Keratinocyte (primary cell): ENCODE data around the gene KLRD1. TPM values are rescaled to one million over a fixed set of nuclear protein-coding genes. Genes with fewer than 3 reads are reported as not detected.
A peak's percentile ranks its signal among the peaks of the same experiment; 100 is the strongest.
"Not testable (repeated sequence)": the region's sequence is repeated elsewhere in the genome, so short reads cannot be mapped to it uniquely, and the experiment has no call there.

Source experiments
- DNase-seq: peaks from one replicate; pipeline ENCODE4 v3.0.0-alpha.2; 2011; ENCODE audit warnings: low read depth, missing footprints, low spot score
- FAIRE-seq: peaks from 2 replicates; lab custom pipeline; 2011; peaks lifted over from hg19 to GRCh38; lab: Jason Lieb, UNC
- H2AFZ ChIP-seq: 2 replicates; pipeline ENCODE4 v1.6.0; 2012; ENCODE audit warnings: low read length, control low read depth, inconsistent platforms; ENCODE audit not compliant: control insufficient read depth
- H3K27ac ChIP-seq: 2 replicates; pipeline ENCODE4 v1.5.1; 2011; ENCODE audit warnings: low read length; ENCODE audit not compliant: control insufficient read depth, insufficient read depth
- H3K27me3 ChIP-seq: 3 replicates; pipeline ENCODE4 v1.6.0; 2011; ENCODE audit warnings: low read length; ENCODE audit not compliant: control insufficient read depth, insufficient read depth; ENCODE audit errors: extremely low read depth
- H3K36me3 ChIP-seq, 2 experiments: 2 replicates in 1 of 2; 3 replicates in 1 of 2; pipeline ENCODE4 v1.5.1; 2011; ENCODE audit warnings: low read length in 2 of 2, mild to moderate bottlenecking in 1 of 2; ENCODE audit not compliant: control insufficient read depth in 2 of 2, insufficient read depth in 2 of 2; ENCODE audit errors: extremely low read depth in 1 of 2
- H3K4me1 ChIP-seq: 3 replicates; pipeline ENCODE4 v1.5.1; 2011; ENCODE audit warnings: low read length; ENCODE audit not compliant: control insufficient read depth, insufficient read depth; ENCODE audit errors: extremely low read depth
- H3K4me2 ChIP-seq: 3 replicates; pipeline ENCODE4 v1.6.0; 2011; ENCODE audit warnings: low read depth, low read length; ENCODE audit not compliant: control insufficient read depth, insufficient read depth; ENCODE audit errors: extremely low read depth
- H3K4me3 ChIP-seq, 3 experiments: fragments of 200-600 bp in 1 of 3; sonication (generic) in 1 of 3; 2 replicates in 2 of 3; 3 replicates in 1 of 3; pipeline ENCODE4 v1.5.1; 2011 to 2016; ENCODE audit warnings: low read length in 3 of 3, mild to moderate bottlenecking in 3 of 3, control low read depth in 2 of 3, inconsistent platforms in 1 of 3, low read depth in 1 of 3, mixed read lengths in 1 of 3, mixed run types in 1 of 3, moderate library complexity in 1 of 3; ENCODE audit not compliant: control insufficient read depth in 2 of 3, insufficient read depth in 2 of 3; ENCODE audit errors: extremely low read depth in 1 of 3
- H3K79me2 ChIP-seq: 2 replicates; pipeline ENCODE4 v1.6.0; 2012; ENCODE audit warnings: low read length; ENCODE audit not compliant: control insufficient read depth, insufficient read depth
- H3K9ac ChIP-seq: 3 replicates; pipeline ENCODE4 v1.6.0; 2011; ENCODE audit warnings: low read length; ENCODE audit not compliant: control insufficient read depth, insufficient read depth; ENCODE audit errors: extremely low read depth
- H3K9me1 ChIP-seq: 3 replicates; pipeline ENCODE4 v1.6.0; 2011; ENCODE audit warnings: low read length; ENCODE audit not compliant: control insufficient read depth, insufficient read depth; ENCODE audit errors: extremely low read depth
- H3K9me3 ChIP-seq: 2 replicates; pipeline ENCODE4 v1.5.1; 2012; ENCODE audit warnings: low read depth, low read length; ENCODE audit not compliant: control insufficient read depth
- H4K20me1 ChIP-seq: 3 replicates; pipeline ENCODE4 v1.6.0; 2011; ENCODE audit warnings: low read length; ENCODE audit not compliant: control insufficient read depth, insufficient read depth; ENCODE audit errors: extremely low read depth
- CTCF ChIP-seq, 3 experiments: IDR thresholded peaks in 1 of 3; conservative IDR thresholded peaks in 1 of 3; optimal IDR thresholded peaks in 1 of 3; 2 replicates in 2 of 3; 3 replicates in 1 of 3; pipeline versions ENCODE3 to v1.5.1; 2011; ENCODE audit warnings: low read length in 3 of 3, mild to moderate bottlenecking in 3 of 3, moderate library complexity in 2 of 3, control low read depth in 1 of 3, inconsistent platforms in 1 of 3; ENCODE audit not compliant: insufficient read depth in 2 of 3; ENCODE audit errors: extremely low read depth in 1 of 3
- EZH2 ChIP-seq: IDR thresholded peaks from one replicate; pipeline ENCODE4 v1.6.1; 2012; ENCODE audit warnings: inconsistent platforms, mild to moderate bottlenecking, low read length, moderate library complexity
- dilution Hi-C: fragments of 300-500 bp; cut with MboI; formaldehyde crosslinking; loops from one replicate; pipeline ENCODE4 v1.7.0; 2020; ENCODE audit warnings: low sequenced_read_pairs; ENCODE audit not compliant: extremely low pct_ligation_motif_present
- polyA plus RNA-seq, 5 experiments: library from polyadenylated mRNA; depleted of rRNA in 3 of 5; stranded (reverse) in 3 of 5; stranded (forward) in 1 of 5; unstranded in 1 of 5; fragments of >200 nt; gene quantifications; 1 replicate in 1 of 5; 2 replicates in 3 of 5; 3 replicates in 1 of 5; pipeline versions ENCODE4 v1.2.1 to v1.2.3, GENCODE V29; 2011 to 2012; ENCODE audit warnings: missing spikeins in 2 of 5, low read depth in 1 of 5, low replicate concordance in 1 of 5

The KLRD1 gene
- polyA plus RNA-seq, 1 donor (not counting 4 experiments of a cell fraction or from before 2014, with no cell fraction given): under 0.01 TPM

DNA sequence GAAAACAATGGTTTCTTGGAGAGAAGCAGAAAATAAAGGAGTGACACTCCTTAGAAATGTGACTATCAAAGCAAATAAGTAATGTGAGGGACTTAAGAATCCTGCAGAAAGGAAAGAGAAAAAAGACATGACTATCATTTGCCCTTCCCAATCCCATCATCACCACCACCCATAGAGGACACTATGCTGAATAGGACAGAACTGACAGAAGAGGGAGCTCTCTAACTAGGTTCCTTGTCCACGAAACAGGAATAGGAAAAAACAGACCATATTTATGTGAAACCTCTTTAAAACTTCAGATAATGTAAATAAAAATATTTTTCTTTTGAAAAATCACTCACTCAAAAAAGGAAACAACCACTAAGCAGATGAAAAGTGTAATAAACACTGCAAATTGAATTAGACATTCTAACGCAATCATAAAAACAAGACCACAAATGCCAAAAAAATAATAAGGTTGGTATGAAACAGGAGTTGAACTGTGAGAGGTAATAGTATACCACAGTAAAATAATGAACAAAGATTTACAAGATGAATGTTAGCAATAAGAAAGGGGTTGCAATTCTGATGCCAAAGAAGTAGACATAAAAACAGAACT, 24.1 kb downstream of the KLRD1 start:
- H3K36me3 ChIP-seq: no peaks in the 10 kb centered on the region
- H4K20me1 ChIP-seq: no peaks in the 10 kb centered on the region
- no peaks in the 10 kb centered on the region for H3K4me1 ChIP-seq
- DNase-seq: no peak
- FAIRE-seq: peak; percentile 32
- H2AFZ ChIP-seq: peak overlapping the region; percentile 54
- dilution Hi-C loops: no loop called here
- peak; percentile 73 to 75 (median 74) for TF ChIP-seq CTCF (optimal IDR thresholded peaks at IDR 0.05 in 1 of 3, IDR thresholded peaks at IDR 0.05 in 1 of 3, conservative IDR thresholded peaks at IDR 0.05 in 1 of 3; ENCODE audit: extremely low read depth in 1 of 3, insufficient read depth in 2 of 3, low read length in 3 of 3)
- no peak for TF ChIP-seq EZH2
- H3K4me3 ChIP-seq: no peak overlapping the region
- no peak overlapping the region for H3K4me2 ChIP-seq
- no peak overlapping the region for H3K27ac ChIP-seq
- no peak overlapping the region for H3K9ac ChIP-seq
- H3K9me1 ChIP-seq: no peaks in the 10 kb centered on the region
- H3K79me2 ChIP-seq: no peaks in the 10 kb centered on the region
- H3K9me3 ChIP-seq: no peaks in the 10 kb centered on the region
- H3K27me3 ChIP-seq: no peaks in the 10 kb centered on the region

GRCh38 chr12:10336196-10336595, 28.5 kb downstream of the KLRD1 start:
- H3K4me3 ChIP-seq, H3K79me2 ChIP-seq, H3K27me3 ChIP-seq, DNase-seq, H4K20me1 ChIP-seq, H3K27ac ChIP-seq, dilution Hi-C loops, H3K9me1 ChIP-seq, H3K4me2 ChIP-seq, H3K9ac ChIP-seq, H2AFZ ChIP-seq, H3K36me3 ChIP-seq, H3K9me3 ChIP-seq, FAIRE-seq: not testable (repeated sequence)
- peaks cover 11% of the 10 kb centered on the region for H3K4me1 ChIP-seq

GRCh38 chr12:10338470-10338869, 30.8 kb downstream of the KLRD1 start:
- dilution Hi-C loops, H3K36me3 ChIP-seq, H2AFZ ChIP-seq, H3K9ac ChIP-seq, DNase-seq, H3K9me1 ChIP-seq, H3K79me2 ChIP-seq, H3K9me3 ChIP-seq, H3K4me3 ChIP-seq, H3K27ac ChIP-seq, H4K20me1 ChIP-seq, H3K27me3 ChIP-seq, H3K4me2 ChIP-seq, FAIRE-seq: not testable (repeated sequence)
- H3K4me1 ChIP-seq: peaks cover 11% of the 10 kb centered on the region
